ENCODE data around the gene UVRAG. TPM values are rescaled to one million over a fixed set of nuclear protein-coding genes. Genes with fewer than 3 reads are reported as not detected.

Gene UVRAG
- total RNA-seq, 1 donor = 28.2 TPM

DNA sequence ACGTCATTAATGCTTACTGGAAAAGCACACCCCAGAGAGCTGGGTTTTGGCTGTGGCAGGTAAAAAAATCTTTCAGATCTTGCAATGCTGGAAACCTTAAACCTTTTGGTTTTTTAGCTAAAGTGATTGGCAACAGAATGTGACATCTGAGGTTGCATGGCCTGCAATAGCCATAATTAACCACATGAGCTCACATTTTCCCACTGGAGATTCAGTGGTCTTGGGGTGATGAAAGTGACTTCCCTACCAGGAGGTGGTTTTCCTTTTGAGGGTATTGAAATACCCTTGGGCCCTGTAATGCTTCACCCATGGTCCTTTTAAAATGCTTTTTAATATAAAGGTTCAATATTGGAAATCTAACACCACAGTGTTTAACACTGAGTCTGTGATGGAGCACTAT is 198.5 kb downstream of the UVRAG start:
- no peak overlapping the region for H3K27ac ChIP-seq (ENCODE audit: low read depth, low read length)
- H2AFZ ChIP-seq (ENCODE audit: low read length) = no peak overlapping the region
- no peaks in the 10 kb centered on the region for H3K27me3 ChIP-seq (ENCODE audit: insufficient read depth, low read length)
- no peaks in the 10 kb centered on the region for H3K9me3 ChIP-seq (ENCODE audit: low read depth, low read length)
- H3K4me1 ChIP-seq (ENCODE audit: insufficient read depth, low read length) = peaks cover 10% of the 10 kb centered on the region
- no peak overlapping the region for H3K4me3 ChIP-seq (ENCODE audit: insufficient read depth, low read length)
- peaks cover 5% of the 10 kb centered on the region for H3K36me3 ChIP-seq (ENCODE audit: insufficient read depth, low read length)
- H3K79me2 ChIP-seq (ENCODE audit: insufficient read depth, low read length) = no peaks in the 10 kb centered on the region
- TF ChIP-seq, protein P1, sequence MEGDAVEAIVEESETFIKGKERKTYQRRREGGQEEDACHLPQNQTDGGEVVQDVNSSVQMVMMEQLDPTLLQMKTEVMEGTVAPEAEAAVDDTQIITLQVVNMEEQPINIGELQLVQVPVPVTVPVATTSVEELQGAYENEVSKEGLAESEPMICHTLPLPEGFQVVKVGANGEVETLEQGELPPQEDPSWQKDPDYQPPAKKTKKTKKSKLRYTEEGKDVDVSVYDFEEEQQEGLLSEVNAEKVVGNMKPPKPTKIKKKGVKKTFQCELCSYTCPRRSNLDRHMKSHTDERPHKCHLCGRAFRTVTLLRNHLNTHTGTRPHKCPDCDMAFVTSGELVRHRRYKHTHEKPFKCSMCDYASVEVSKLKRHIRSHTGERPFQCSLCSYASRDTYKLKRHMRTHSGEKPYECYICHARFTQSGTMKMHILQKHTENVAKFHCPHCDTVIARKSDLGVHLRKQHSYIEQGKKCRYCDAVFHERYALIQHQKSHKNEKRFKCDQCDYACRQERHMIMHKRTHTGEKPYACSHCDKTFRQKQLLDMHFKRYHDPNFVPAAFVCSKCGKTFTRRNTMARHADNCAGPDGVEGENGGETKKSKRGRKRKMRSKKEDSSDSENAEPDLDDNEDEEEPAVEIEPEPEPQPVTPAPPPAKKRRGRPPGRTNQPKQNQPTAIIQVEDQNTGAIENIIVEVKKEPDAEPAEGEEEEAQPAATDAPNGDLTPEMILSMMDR (IDR thresholded peaks at IDR 0.05; ENCODE audit: extremely low read depth, low read depth, low read length) = no peak
- no peak for DNase-seq (ENCODE audit: insufficient read length, low spot score, missing footprints)
- no peaks in the 10 kb centered on the region for H4K20me1 ChIP-seq (ENCODE audit: insufficient read depth, low read length)
- no peak overlapping the region for H3K4me2 ChIP-seq (ENCODE audit: insufficient read depth, low read length)

DNA sequence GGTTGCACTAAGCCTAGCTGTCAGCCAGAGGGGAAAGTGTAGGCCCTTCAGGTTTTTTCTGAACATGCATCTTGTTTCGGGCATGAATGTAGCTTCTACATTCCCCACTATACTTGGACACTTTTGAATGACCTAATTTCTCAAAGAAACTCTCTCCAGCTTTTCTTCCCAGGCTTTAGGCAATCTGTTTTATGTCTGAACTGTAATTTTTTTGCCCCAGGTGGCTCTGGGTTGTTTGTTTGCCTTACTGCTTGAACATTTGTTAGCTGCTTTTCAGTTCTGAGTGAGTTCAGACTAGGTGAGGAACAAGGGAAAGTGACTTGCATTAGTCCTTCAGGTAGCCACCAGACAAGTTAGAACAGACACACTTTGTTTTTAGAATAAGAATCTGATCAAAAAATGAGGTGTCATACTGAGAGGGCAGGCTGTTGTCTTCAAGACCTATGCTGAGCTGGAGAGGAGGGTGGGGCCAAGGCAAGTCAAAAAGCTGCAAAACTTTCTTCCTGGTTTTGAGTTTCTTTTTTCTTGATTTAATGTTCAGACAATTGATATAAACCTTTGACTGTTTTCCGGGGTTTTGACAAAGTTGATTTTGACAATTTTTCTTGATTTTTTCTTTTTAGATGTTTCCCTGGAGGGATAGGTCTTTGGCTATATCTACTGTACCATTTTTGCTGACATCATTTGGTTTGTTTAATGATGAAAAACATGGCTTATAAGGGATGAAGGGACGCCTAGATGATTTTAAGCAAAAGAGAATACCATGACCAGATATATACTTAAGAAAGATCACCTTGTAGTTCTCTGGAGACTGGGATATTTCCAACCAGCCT is 208.4 kb downstream of the UVRAG start:
- no peak overlapping the region for H3K27ac ChIP-seq (ENCODE audit: low read depth, low read length)
- peaks cover 31% of the 10 kb centered on the region for H3K4me1 ChIP-seq (ENCODE audit: insufficient read depth, low read length)
- no peaks in the 10 kb centered on the region for H3K79me2 ChIP-seq (ENCODE audit: insufficient read depth, low read length)
- H2AFZ ChIP-seq (ENCODE audit: low read length) = no peak overlapping the region
- H3K9me3 ChIP-seq (ENCODE audit: low read depth, low read length) = no peaks in the 10 kb centered on the region
- DNase-seq (ENCODE audit: insufficient read length, low spot score, missing footprints) = no peak
- H3K27me3 ChIP-seq (ENCODE audit: insufficient read depth, low read length) = no peaks in the 10 kb centered on the region
- H3K36me3 ChIP-seq (ENCODE audit: insufficient read depth, low read length) = peaks cover 5% of the 10 kb centered on the region
- no peak overlapping the region for H3K4me3 ChIP-seq (ENCODE audit: insufficient read depth, low read length)
- H4K20me1 ChIP-seq (ENCODE audit: insufficient read depth, low read length) = no peaks in the 10 kb centered on the region
- TF ChIP-seq, protein P1 (IDR thresholded peaks at IDR 0.05; ENCODE audit: extremely low read depth, low read depth, low read length) = no peak
- H3K4me2 ChIP-seq (ENCODE audit: insufficient read depth, low read length) = no peak overlapping the region

DNA sequence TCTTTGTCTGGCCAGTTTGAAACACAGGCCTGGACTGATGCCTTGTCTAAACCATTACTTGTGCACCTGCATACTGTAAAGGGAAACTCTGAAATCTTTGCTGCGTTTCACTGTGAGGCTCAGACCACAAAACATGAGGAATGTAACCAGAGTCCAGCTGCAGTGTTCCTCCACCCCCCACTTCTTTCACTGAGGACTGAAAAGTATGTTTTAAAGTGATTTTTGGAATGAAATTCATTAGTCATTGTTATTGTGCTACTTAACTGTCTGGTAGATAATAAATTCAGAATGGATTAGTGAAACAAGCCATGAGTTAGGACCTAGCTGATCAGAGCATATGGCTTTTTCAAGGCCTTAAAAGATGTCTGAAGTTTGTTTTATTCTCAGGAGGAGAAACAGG is 210.1 kb downstream of the UVRAG start:
- Histone ChIP-seq H3K4me3 (ENCODE audit: insufficient read depth, low read length) (no peak overlapping the region), H3K9me3 (ENCODE audit: low read depth, low read length) (no peaks in the 10 kb centered on the region), H3K27ac (ENCODE audit: low read depth, low read length) (peak overlapping the region; percentile 35), H3K36me3 (ENCODE audit: insufficient read depth, low read length) (no peaks in the 10 kb centered on the region), H3K4me1 (ENCODE audit: insufficient read depth, low read length) (peaks cover 38% of the 10 kb centered on the region), H3K4me2 (ENCODE audit: insufficient read depth, low read length) (peak overlapping the region; percentile 28), H3K27me3 (ENCODE audit: insufficient read depth, low read length) (no peaks in the 10 kb centered on the region), H2AFZ (ENCODE audit: low read length) (no peak overlapping the region), H4K20me1 (ENCODE audit: insufficient read depth, low read length) (no peaks in the 10 kb centered on the region), H3K79me2 (ENCODE audit: insufficient read depth, low read length) (no peaks in the 10 kb centered on the region)
- TF ChIP-seq, protein P1 (IDR thresholded peaks at IDR 0.05; ENCODE audit: extremely low read depth, low read depth, low read length) = no peak
- DNase-seq (ENCODE audit: insufficient read length, low spot score, missing footprints) = peak; percentile 71

DNA sequence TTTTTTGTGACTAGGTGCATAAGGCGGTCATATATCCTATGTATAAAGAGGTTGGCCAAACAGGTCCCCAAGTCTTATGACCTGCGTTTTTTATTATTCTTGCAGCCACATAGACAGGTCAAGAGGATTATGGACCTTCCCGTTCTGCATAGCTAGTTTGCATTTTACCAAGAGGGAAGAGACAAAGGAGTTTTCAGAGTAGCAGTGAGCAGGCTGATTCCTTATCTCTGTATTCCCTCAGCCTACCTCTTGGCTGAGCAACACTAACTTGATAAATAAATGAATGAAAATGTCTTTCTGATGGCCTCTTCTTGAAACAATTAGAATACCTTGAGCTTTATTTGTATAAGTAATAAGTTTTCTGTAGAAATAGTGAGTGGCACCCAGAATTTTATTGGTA is 210.8 kb downstream of the UVRAG start:
- H3K4me1 ChIP-seq (ENCODE audit: insufficient read depth, low read length) = peaks cover 46% of the 10 kb centered on the region
- TF ChIP-seq, protein P1 (IDR thresholded peaks at IDR 0.05; ENCODE audit: extremely low read depth, low read depth, low read length) = no peak
- H2AFZ ChIP-seq (ENCODE audit: low read length) = no peak overlapping the region
- H4K20me1 ChIP-seq (ENCODE audit: insufficient read depth, low read length) = no peaks in the 10 kb centered on the region
- no peaks in the 10 kb centered on the region for H3K27me3 ChIP-seq (ENCODE audit: insufficient read depth, low read length)
- no peaks in the 10 kb centered on the region for H3K36me3 ChIP-seq (ENCODE audit: insufficient read depth, low read length)
- no peaks in the 10 kb centered on the region for H3K79me2 ChIP-seq (ENCODE audit: insufficient read depth, low read length)
- no peaks in the 10 kb centered on the region for H3K9me3 ChIP-seq (ENCODE audit: low read depth, low read length)
- H3K4me3 ChIP-seq (ENCODE audit: insufficient read depth, low read length) = no peak overlapping the region
- H3K4me2 ChIP-seq (ENCODE audit: insufficient read depth, low read length) = no peak overlapping the region
- peak overlapping the region; percentile 35 for H3K27ac ChIP-seq (ENCODE audit: low read depth, low read length)
- no peak for DNase-seq (ENCODE audit: insufficient read length, low spot score, missing footprints)

Measured in osteoblast (primary cell).